Panc1 (cell line): ENCODE results near the gene HSD17B11. TPM values are rescaled to one million over a fixed set of nuclear protein-coding genes. Genes with fewer than 3 reads are reported as not detected.
A peak's percentile ranks its signal among the peaks of the same experiment; 100 is the strongest.
"Not testable (repeated sequence)": the region's sequence is repeated elsewhere in the genome, so short reads cannot be mapped to it uniquely, and the experiment has no call there.

Source experiments
- ATAC-seq: fragments of 200-7000 bp; cut with Tn5 transposase; 2 replicates; pipeline ENCODE4 v1.9.1; 2020; ENCODE audit warnings: mild to moderate bottlenecking, moderate library complexity
- BruUV-seq: library from RNA; stranded (reverse); fragments of 400-500 nt; replicated peaks from 2 replicates; lab custom pipeline; 2021; lab: Mats Ljungman, UMichigan
- CTCF ChIA-PET: fragments of 300-600 bp; sonication (Branson Sonifier 250); formaldehyde crosslinking; loops from one replicate; lab custom pipeline; 2022; ENCODE audit warnings: antibody characterized with exemption; lab: Charles Lee
- POLR2A ChIA-PET: fragments of 300-600 bp; sonication (Branson Sonifier 250); formaldehyde crosslinking; loops from one replicate; lab custom pipeline; 2022; ENCODE audit warnings: antibody characterized with exemption; lab: Charles Lee
- DNase-seq: peaks from one replicate; pipeline ENCODE4 v3.0.0-alpha.2; 2010; ENCODE audit warnings: low read depth, low spot score
- H3K27ac ChIP-seq: 2 replicates; pipeline ENCODE4 v1.5.1; 2011; ENCODE audit warnings: mild to moderate bottlenecking, low read length, inconsistent platforms
- H3K27me3 ChIP-seq: fragments of 200-500 bp; sonication (Bioruptor generic); 2 replicates; pipeline ENCODE4 v1.6.0; 2014; ENCODE audit warnings: low read length, inconsistent platforms; ENCODE audit not compliant: control insufficient read depth, insufficient read depth
- H3K36me3 ChIP-seq: fragments of 200-500 bp; sonication (Bioruptor generic); 2 replicates; pipeline ENCODE4 v1.5.1; 2014; ENCODE audit warnings: inconsistent platforms, mild to moderate bottlenecking, low read length, moderate library complexity; ENCODE audit not compliant: control insufficient read depth, insufficient read depth
- H3K4me1 ChIP-seq: 2 replicates; pipeline ENCODE4 v1.5.1; 2011; ENCODE audit warnings: inconsistent platforms, mild to moderate bottlenecking, low read length, moderate library complexity; ENCODE audit not compliant: control insufficient read depth, insufficient read depth
- H3K4me3 ChIP-seq, 2 experiments: 2 replicates each; pipeline ENCODE4 v1.5.1; 2011 to 2012; ENCODE audit warnings: low read depth in 2 of 2, low read length in 2 of 2, mild to moderate bottlenecking in 2 of 2, inconsistent platforms in 1 of 2, moderate library complexity in 1 of 2
- H3K9me3 ChIP-seq: fragments of 200-500 bp; sonication (Bioruptor generic); 2 replicates; pipeline ENCODE4 v1.5.1; 2014; ENCODE audit warnings: low read depth, mild to moderate bottlenecking, inconsistent platforms, low read length, moderate library complexity; ENCODE audit not compliant: control insufficient read depth, insufficient read depth
- POLR2AphosphoS5 ChIP-seq: IDR thresholded peaks from 2 replicates; pipeline ENCODE4 v1.6.1; 2012; ENCODE audit warnings: mild to moderate bottlenecking, low read depth, low read length, moderate library complexity
- SIN3A ChIP-seq: IDR thresholded peaks from 2 replicates; pipeline ENCODE4 v1.6.1; 2012; ENCODE audit warnings: low read depth, mild to moderate bottlenecking, low read length, moderate library complexity, borderline replicate concordance; ENCODE audit not compliant: insufficient read depth
- TCF7L2 ChIP-seq: IDR thresholded peaks from 2 replicates; pipeline ENCODE4 v1.6.1; 2011; ENCODE audit warnings: mild to moderate bottlenecking, low read depth, low read length, inconsistent platforms
- in situ Hi-C: cut with HindIII; loops from 2 replicates; pipeline ENCODE4 v1.10.0; 2016; ENCODE audit warnings: low sequenced_read_pairs, low pct_unique_long_range_greater_than_20kb
- intact Hi-C: fragments of 100-400 bp; cut with micrococcal nuclease; formaldehyde crosslinking; loops from one replicate; pipeline ENCODE4 v1.10.0; 2022; ENCODE audit not compliant: unreplicated experiment
- total RNA-seq: library from RNA; stranded (reverse); gene quantifications from one replicate; pipeline ENCODE4 v1.2.1, GENCODE V29; 2021; ENCODE audit not compliant: unreplicated experiment
- TF ChIP-seq, protein P1 (sequence below): fragments of 450-650 bp; IDR thresholded peaks from 2 replicates; pipeline ENCODE4 v1.5.1; 2017; ENCODE audit warnings: mild to moderate bottlenecking
- TF ChIP-seq, protein P2 (sequence below), 2 experiments: IDR thresholded peaks; 2 replicates each; pipeline ENCODE4 v1.6.1; 2011 to 2012; ENCODE audit warnings: low read depth in 2 of 2, control low read depth in 1 of 2, low read length in 1 of 2, mild to moderate bottlenecking in 1 of 2, moderate library complexity in 1 of 2; ENCODE audit not compliant: insufficient read depth in 1 of 2

HSD17B11 gene
- total RNA-seq, 1 experiment from 2014 or later: 34.9 TPM

DNA sequence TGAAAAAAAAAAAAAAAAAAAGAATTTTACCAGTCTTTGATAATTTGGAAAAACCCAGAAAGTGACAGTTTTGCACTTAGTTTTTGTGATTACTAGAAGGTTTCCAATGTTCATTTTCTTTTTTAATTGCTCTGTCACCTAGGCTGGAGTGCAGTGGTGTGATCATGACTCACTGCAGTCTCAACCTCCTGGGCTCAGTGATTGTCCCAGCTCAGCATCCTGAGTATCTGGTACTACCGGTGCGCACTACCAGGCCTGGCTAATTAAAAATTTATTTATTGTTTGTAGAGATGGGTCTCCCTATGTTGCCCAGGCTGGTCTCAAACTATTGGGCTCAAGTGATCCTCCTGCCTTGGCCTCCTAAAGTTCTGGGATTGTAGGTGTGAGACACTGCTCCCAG is 34.7 kb upstream of the HSD17B11 start:
- Histone ChIP-seq H3K4me3 (no peak overlapping the region), H3K27ac (no peak overlapping the region), H3K27me3 (no peaks in the 10 kb centered on the region), H3K36me3 (no peaks in the 10 kb centered on the region; the same call in 1 of the 2 replicates), H3K9me3 (no peaks in the 10 kb centered on the region), H3K4me1 (peaks cover 14% of the 10 kb centered on the region)
- in situ Hi-C loops (no loop called here), intact Hi-C loops (no loop called here)
- TF ChIP-seq SIN3A (no peak), TCF7L2 (no peak), POLR2AphosphoS5 (no peak)
- TF ChIP-seq, protein P1, sequence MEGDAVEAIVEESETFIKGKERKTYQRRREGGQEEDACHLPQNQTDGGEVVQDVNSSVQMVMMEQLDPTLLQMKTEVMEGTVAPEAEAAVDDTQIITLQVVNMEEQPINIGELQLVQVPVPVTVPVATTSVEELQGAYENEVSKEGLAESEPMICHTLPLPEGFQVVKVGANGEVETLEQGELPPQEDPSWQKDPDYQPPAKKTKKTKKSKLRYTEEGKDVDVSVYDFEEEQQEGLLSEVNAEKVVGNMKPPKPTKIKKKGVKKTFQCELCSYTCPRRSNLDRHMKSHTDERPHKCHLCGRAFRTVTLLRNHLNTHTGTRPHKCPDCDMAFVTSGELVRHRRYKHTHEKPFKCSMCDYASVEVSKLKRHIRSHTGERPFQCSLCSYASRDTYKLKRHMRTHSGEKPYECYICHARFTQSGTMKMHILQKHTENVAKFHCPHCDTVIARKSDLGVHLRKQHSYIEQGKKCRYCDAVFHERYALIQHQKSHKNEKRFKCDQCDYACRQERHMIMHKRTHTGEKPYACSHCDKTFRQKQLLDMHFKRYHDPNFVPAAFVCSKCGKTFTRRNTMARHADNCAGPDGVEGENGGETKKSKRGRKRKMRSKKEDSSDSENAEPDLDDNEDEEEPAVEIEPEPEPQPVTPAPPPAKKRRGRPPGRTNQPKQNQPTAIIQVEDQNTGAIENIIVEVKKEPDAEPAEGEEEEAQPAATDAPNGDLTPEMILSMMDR: no peak
- TF ChIP-seq, protein P2, sequence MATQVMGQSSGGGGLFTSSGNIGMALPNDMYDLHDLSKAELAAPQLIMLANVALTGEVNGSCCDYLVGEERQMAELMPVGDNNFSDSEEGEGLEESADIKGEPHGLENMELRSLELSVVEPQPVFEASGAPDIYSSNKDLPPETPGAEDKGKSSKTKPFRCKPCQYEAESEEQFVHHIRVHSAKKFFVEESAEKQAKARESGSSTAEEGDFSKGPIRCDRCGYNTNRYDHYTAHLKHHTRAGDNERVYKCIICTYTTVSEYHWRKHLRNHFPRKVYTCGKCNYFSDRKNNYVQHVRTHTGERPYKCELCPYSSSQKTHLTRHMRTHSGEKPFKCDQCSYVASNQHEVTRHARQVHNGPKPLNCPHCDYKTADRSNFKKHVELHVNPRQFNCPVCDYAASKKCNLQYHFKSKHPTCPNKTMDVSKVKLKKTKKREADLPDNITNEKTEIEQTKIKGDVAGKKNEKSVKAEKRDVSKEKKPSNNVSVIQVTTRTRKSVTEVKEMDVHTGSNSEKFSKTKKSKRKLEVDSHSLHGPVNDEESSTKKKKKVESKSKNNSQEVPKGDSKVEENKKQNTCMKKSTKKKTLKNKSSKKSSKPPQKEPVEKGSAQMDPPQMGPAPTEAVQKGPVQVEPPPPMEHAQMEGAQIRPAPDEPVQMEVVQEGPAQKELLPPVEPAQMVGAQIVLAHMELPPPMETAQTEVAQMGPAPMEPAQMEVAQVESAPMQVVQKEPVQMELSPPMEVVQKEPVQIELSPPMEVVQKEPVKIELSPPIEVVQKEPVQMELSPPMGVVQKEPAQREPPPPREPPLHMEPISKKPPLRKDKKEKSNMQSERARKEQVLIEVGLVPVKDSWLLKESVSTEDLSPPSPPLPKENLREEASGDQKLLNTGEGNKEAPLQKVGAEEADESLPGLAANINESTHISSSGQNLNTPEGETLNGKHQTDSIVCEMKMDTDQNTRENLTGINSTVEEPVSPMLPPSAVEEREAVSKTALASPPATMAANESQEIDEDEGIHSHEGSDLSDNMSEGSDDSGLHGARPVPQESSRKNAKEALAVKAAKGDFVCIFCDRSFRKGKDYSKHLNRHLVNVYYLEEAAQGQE (IDR thresholded peaks at IDR 0.05; ENCODE audit: insufficient read depth in 1 of 2, low read depth in 2 of 2, low read length in 1 of 2): no peak
- ATAC-seq: no peak
- DNase-seq: no peak
- CTCF ChIA-PET: interaction anchor here (0.7 kb wide), 1 partner anchor 35 kb away, joined by 6 read pairs; the partner anchor contains the start of gene HSD17B11
- BruUV-seq: no TSS peak
- POLR2A ChIA-PET: interaction anchor here (0.6 kb wide), 1 partner anchor 77 kb away, joined by 3 read pairs; no protein-coding TSS in a partner anchor

DNA sequence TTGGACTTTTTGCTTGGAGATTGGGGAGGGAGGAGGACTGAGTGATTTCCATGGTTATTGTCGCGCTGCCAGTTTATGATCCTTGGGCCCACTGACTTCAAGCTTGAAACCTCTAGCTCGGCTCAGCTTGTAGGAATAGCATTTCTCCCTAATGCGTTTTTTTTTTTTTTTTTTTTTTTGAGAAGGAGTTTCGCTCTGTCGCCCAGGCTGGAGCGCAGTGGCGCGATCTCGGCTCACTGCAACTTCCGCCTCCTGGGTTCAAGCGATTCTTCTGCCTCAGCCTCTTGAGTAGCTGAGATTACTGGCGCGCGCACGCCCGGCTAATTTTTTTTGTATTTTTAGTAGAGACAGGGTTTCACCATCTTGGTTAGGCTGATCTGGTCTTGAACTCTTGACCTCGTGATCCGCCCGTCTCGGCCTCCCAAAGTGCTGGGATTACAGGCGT is 33.1 kb upstream of the HSD17B11 start:
- POLR2A ChIA-PET, H3K9me3 ChIP-seq, ATAC-seq, DNase-seq, BruUV-seq, H3K27me3 ChIP-seq, CTCF ChIA-PET, H3K36me3 ChIP-seq, in situ Hi-C loops: not testable (repeated sequence)
- peak overlapping the region; percentile 86 for H3K27ac ChIP-seq
- intact Hi-C loops: loop anchor here (5.0 kb wide), 1 partner anchor 37 kb away; no protein-coding TSS in a partner anchor
- peak overlapping the region; percentile 58 to 82 for H3K4me3 ChIP-seq
- peaks cover 21% of the 10 kb centered on the region for H3K4me1 ChIP-seq

DNA sequence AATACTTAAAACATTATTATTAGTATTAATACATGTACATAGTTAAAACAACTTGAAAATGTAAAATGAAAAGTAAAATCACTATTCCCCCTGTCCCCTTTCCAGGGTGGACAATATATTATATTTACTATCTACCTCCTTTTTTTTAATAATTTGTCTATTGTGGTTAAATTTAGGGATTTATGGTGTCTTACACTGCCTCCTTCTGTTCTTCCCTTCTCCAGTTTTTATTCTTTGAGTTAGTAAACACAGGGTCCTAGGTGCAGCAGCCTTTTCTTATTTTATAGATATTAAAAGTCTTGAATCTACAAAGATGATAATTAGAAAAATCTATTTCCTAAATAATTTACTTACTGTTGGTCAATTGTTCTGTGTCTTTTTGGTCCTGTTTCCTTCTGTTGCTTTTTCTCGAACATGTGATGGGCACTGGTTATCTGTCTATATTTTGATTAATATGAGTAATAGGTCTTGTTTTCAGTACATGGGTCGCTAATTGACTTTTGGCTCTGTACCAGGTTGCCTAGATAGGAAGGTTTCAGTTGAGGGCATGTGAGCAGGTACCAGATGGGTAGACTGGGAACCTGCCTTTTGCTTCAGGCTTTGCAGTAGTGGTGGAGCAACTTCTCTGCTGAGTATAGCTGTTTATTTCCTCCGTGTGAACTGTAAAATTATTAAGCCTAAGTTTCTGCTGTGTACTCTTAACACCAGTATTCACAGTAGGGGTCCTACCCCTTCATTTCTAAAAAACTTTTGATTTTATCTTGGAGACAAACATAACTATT is 32.5 kb upstream of the HSD17B11 start:
- H3K4me3 ChIP-seq: peak overlapping the region; percentile 58 to 82
- ATAC-seq (no peak), DNase-seq (no peak)
- POLR2A ChIA-PET: no interaction called here
- peak overlapping the region; percentile 86 for H3K27ac ChIP-seq
- in situ Hi-C loops: no loop called here
- H3K36me3 ChIP-seq: no peaks in the 10 kb centered on the region; the same call in 1 of the 2 replicates
- H3K9me3 ChIP-seq: no peaks in the 10 kb centered on the region
- no peaks in the 10 kb centered on the region for H3K27me3 ChIP-seq
- BruUV-seq: no TSS peak
- no peak for TF ChIP-seq POLR2AphosphoS5
- TF ChIP-seq, protein P1: no peak; the same call in 1 of the 2 replicates
- TF ChIP-seq, protein P2 (IDR thresholded peaks at IDR 0.05; ENCODE audit: insufficient read depth in 1 of 2, low read depth in 2 of 2, low read length in 1 of 2): no peak
- TF ChIP-seq SIN3A: no peak
- no peak for TF ChIP-seq TCF7L2
- CTCF ChIA-PET: no interaction called here
- H3K4me1 ChIP-seq: peaks cover 21% of the 10 kb centered on the region
- intact Hi-C loops: loop anchor here (5.0 kb wide), 1 partner anchor 36 kb away; no protein-coding TSS in a partner anchor
